ENCODE measurements around the gene CYTL1.

GRCh38 chr4:5030927-5031326 is 11.7 kb upstream of the CYTL1 start:
- TF ChIP-seq CTCF (IDR thresholded peaks at IDR 0.05) (no peak), POLR2A (IDR thresholded peaks at IDR 0.05) (no peak)

Data from adrenal gland (tissue), 5 donors.